Measurements from ENCODE around the gene DTX3L. TPM values are rescaled to one million over a fixed set of nuclear protein-coding genes. Genes with fewer than 3 reads are reported as not detected.

DTX3L gene
- total and polyA plus RNA-seq, 9 of the 15 experiments (the other 6 are each of a cell fraction or from before 2014, with no cell fraction given), result 2.3 to 6.5 (median 3.0) TPM

- peak overlapping the region; percentile 66 for H2AFZ ChIP-seq (ENCODE audit: low read depth, low read length)
- FAIRE-seq, result no peak
- CTCF ChIA-PET (ENCODE audit: low intra/inter-chr PET ratio), result no interaction called here
- TF ChIP-seq MEF2A (IDR thresholded peaks at IDR 0.05; ENCODE audit: control insufficient read depth, low read depth, low read length), result no peak
- TF ChIP-seq ZNF639 (CRISPR knock-in tag; conservative IDR thresholded peaks at IDR 0.05 in 1 of 2, IDR thresholded peaks at IDR 0.05 in 1 of 2), result 0 out of 4 replicates have a peak, but pooled peaks of 1 of the 2 experiments have one; percentile 25
- TF ChIP-seq RBM39 (optimal IDR thresholded peaks at IDR 0.05; ENCODE audit: low read depth, low read length), result no peak
- TF ChIP-seq HOXB6 (CRISPR knock-in tag; IDR thresholded peaks at IDR 0.05; ENCODE audit: borderline replicate concordance), result no peak
- TF ChIP-seq ZNF785 (CRISPR knock-in tag; IDR thresholded peaks at IDR 0.05), result no peak
- no peak for TF ChIP-seq ZNF143 (CRISPR knock-in tag; IDR thresholded peaks at IDR 0.05)
- TF ChIP-seq ZBTB7A (IDR thresholded peaks at IDR 0.05; ENCODE audit: borderline replicate concordance, control insufficient read depth, low read depth, low read length), result no peak
- TF ChIP-seq SRSF3 (IDR thresholded peaks at IDR 0.05; ENCODE audit: insufficient read depth, low read length), result no peak
- TF ChIP-seq ARHGAP35 (IDR thresholded peaks at IDR 0.05; ENCODE audit: partially characterized antibody), result no peak
- no peak for TF ChIP-seq ZNF318 (IDR thresholded peaks at IDR 0.05; ENCODE audit: borderline replicate concordance in 1 of 2, low read depth in 1 of 2)
- no peak for TF ChIP-seq HDAC3 (IDR thresholded peaks at IDR 0.05; ENCODE audit: borderline replicate concordance, partially characterized antibody)
- no peak for TF ChIP-seq ZNF77 (CRISPR knock-in tag; IDR thresholded peaks at IDR 0.05)
- TF ChIP-seq ZBTB17 (CRISPR knock-in tag; IDR thresholded peaks at IDR 0.05), result no peak
Measured at GRCh38 chr3:122598556-122598955, 34.4 kb downstream of the DTX3L start.

More at GRCh38 chr3:122598556-122598955, 34.4 kb downstream of the DTX3L start:
- no peaks in the 10 kb centered on the region for H3K4me1 ChIP-seq (replicated peaks in 1 of 2; ENCODE audit: control insufficient read depth in 2 of 2, insufficient read depth in 2 of 2, low read length in 2 of 2)
- no peaks in the 10 kb centered on the region for H3K36me3 ChIP-seq (ENCODE audit: control insufficient read depth, insufficient read depth, low read length)
- no peaks in the 10 kb centered on the region for H3K79me2 ChIP-seq (ENCODE audit: control insufficient read depth, insufficient read depth, low read length)
- H3K9me3 ChIP-seq (replicated peaks; ENCODE audit: control insufficient read depth, insufficient read depth, low read depth, low read length), result no peaks in the 10 kb centered on the region
- H4K20me1 ChIP-seq (replicated peaks; ENCODE audit: control insufficient read depth, insufficient read depth, low read length), result no peaks in the 10 kb centered on the region
- ATAC-seq (no peak), DNase-seq (ENCODE audit: extremely low read depth in 1 of 4, low spot score in 3 of 4) (no peak)
- no peak overlapping the region for H3K4me3 ChIP-seq
- POLR2A ChIA-PET, result interaction anchor here (0.6 kb wide), 1 partner anchor 102 kb away, joined by 3 read pairs; no protein-coding TSS in a partner anchor
- peak overlapping the region; percentile 35; the same call in 1 of the 2 replicates for H3K4me2 ChIP-seq (ENCODE audit: insufficient read depth, low read length)
- no peaks in the 10 kb centered on the region for H3K9me1 ChIP-seq (ENCODE audit: control insufficient read depth, insufficient read depth, low read length)
- intact Hi-C loops (cut with micrococcal nuclease) (no loop called here), in situ Hi-C loops (cut with MboI) (no loop called here)
- WGBS (ENCODE audit: insufficient coverage, low coverage, missing lambda C conversion rate), result 11% methylated on average over 4 of the region's 4 CpGs
- no peaks in the 10 kb centered on the region for H3K27me3 ChIP-seq (ENCODE audit: control insufficient read depth in 2 of 2, insufficient read depth in 2 of 2, low read length in 2 of 2)
- H3K27ac ChIP-seq (ENCODE audit: extremely low read depth, low read depth, low read length), result no peak overlapping the region
- BruUV-seq (replicated peaks), result no TSS peak
- no peak overlapping the region for H3K9ac ChIP-seq (ENCODE audit: insufficient read depth in 1 of 2, low read depth in 2 of 2, low read length in 2 of 2)

Measured in K562 (cell line).